Activated gamma-delta T cell (primary cell): ENCODE results near the gene PTPRF.
"Not testable (repeated sequence)": the region's sequence is repeated elsewhere in the genome, so short reads cannot be mapped to it uniquely, and the experiment has no call there.

Experiments
- DNase-seq: peaks from one replicate; lab custom pipeline; 2025; lab: John Stamatoyannopoulos, UW

PTPRF gene

GRCh38 chr1:43538143-43538487 is 7.4 kb downstream of the PTPRF start:
- no peak for DNase-seq

GRCh38 chr1:43538969-43539368 is 8.3 kb downstream of the PTPRF start:
- no peak for DNase-seq

GRCh38 chr1:43539726-43540434 is 9.2 kb downstream of the PTPRF start:
- no peak for DNase-seq

GRCh38 chr1:43540653-43541071 is 10.0 kb downstream of the PTPRF start:
- no peak for DNase-seq

GRCh38 chr1:43541141-43541540 is 10.5 kb downstream of the PTPRF start:
- no peak for DNase-seq

- DNase-seq, result no peak
Observed at GRCh38 chr1:43541721-43542401, 11.2 kb downstream of the PTPRF start.

GRCh38 chr1:43542527-43543458 is 12.1 kb downstream of the PTPRF start:
- no peak for DNase-seq

GRCh38 chr1:43543567-43543966 is 12.9 kb downstream of the PTPRF start:
- DNase-seq, result no peak

GRCh38 chr1:43545339-43545694 is 14.6 kb downstream of the PTPRF start:
- DNase-seq, result no peak

GRCh38 chr1:43545695-43546387 is 15.2 kb downstream of the PTPRF start:
- no peak for DNase-seq

- DNase-seq, result no peak
Observed at GRCh38 chr1:43546388-43547100, 15.9 kb downstream of the PTPRF start.

- no peak for DNase-seq
Observed at GRCh38 chr1:43547538-43548072, 16.9 kb downstream of the PTPRF start.

- no peak for DNase-seq
Observed at GRCh38 chr1:43548285-43549271, 17.9 kb downstream of the PTPRF start.

GRCh38 chr1:43549394-43549793 is 18.7 kb downstream of the PTPRF start:
- DNase-seq, result not testable (repeated sequence)

GRCh38 chr1:43549921-43550597 is 19.4 kb downstream of the PTPRF start:
- no peak for DNase-seq

- no peak for DNase-seq
Observed at GRCh38 chr1:43550598-43551246, 20.0 kb downstream of the PTPRF start.

- DNase-seq, result no peak
Observed at GRCh38 chr1:43551396-43551888, 20.8 kb downstream of the PTPRF start.

GRCh38 chr1:43552059-43552742 is 21.5 kb downstream of the PTPRF start:
- DNase-seq, result no peak
